NT2/D1 (cell line): ENCODE measurements around the gene MROH8.

Source experiments
- DNase-seq: peaks from one replicate; pipeline ENCODE4 v3.0.0-alpha.2; 2011; ENCODE audit warnings: low read depth, low spot score
- H3K27me3 ChIP-seq: 2 replicates; pipeline ENCODE4 v1.6.0; 2011; ENCODE audit warnings: mild to moderate bottlenecking; ENCODE audit not compliant: insufficient read length, insufficient read depth
- H3K36me3 ChIP-seq: 2 replicates; pipeline ENCODE4 v1.6.1; 2011; ENCODE audit warnings: mild to moderate bottlenecking, low read length, mixed read lengths; ENCODE audit not compliant: insufficient read depth, insufficient read length
- H3K4me1 ChIP-seq: 2 replicates; pipeline ENCODE4 v1.5.1; 2011; ENCODE audit not compliant: insufficient read depth, insufficient read length
- H3K4me3 ChIP-seq: 2 replicates; pipeline ENCODE4 v1.5.1; 2011; ENCODE audit warnings: low read depth; ENCODE audit not compliant: insufficient read length
- H3K9ac ChIP-seq: 2 replicates; pipeline ENCODE4 v1.6.0; 2011; ENCODE audit warnings: low read depth; ENCODE audit not compliant: insufficient read length
- H3K9me3 ChIP-seq: 2 replicates; pipeline ENCODE4 v1.5.1; 2011; ENCODE audit warnings: mild to moderate bottlenecking, low read length; ENCODE audit not compliant: insufficient read depth
- SUZ12 ChIP-seq: IDR thresholded peaks from 2 replicates; pipeline ENCODE4 v1.6.1; 2011; ENCODE audit not compliant: insufficient read length, insufficient read depth; ENCODE audit errors: extremely low read depth
- YY1 ChIP-seq: IDR thresholded peaks from 2 replicates; pipeline ENCODE4 v1.6.1; 2011; ENCODE audit not compliant: insufficient read length, insufficient read depth
- ZNF274 ChIP-seq: IDR thresholded peaks from 2 replicates; pipeline ENCODE4 v1.6.1; 2011; ENCODE audit warnings: mild to moderate bottlenecking, low read depth, low read length

MROH8 gene

GRCh38 chr20:37189416-37190016 lies 10.2 kb upstream of the MROH8 start:
- TF ChIP-seq ZNF274 (no peak), SUZ12 (no peak), YY1 (no peak)
- peaks cover 3% of the 10 kb centered on the region for H3K4me1 ChIP-seq
- H3K9me3 ChIP-seq = no peaks in the 10 kb centered on the region
- no peak overlapping the region for H3K4me3 ChIP-seq
- H3K9ac ChIP-seq = no peak overlapping the region
- DNase-seq = no peak
- no peaks in the 10 kb centered on the region for H3K27me3 ChIP-seq
- H3K36me3 ChIP-seq = peaks cover 75% of the 10 kb centered on the region

GRCh38 chr20:37188787-37189186 lies 9.4 kb upstream of the MROH8 start:
- H3K36me3 ChIP-seq = peaks cover 79% of the 10 kb centered on the region
- H3K4me3 ChIP-seq = no peak overlapping the region
- no peak for TF ChIP-seq YY1
- TF ChIP-seq SUZ12 = no peak
- TF ChIP-seq ZNF274 = no peak
- H3K9me3 ChIP-seq = no peaks in the 10 kb centered on the region
- H3K9ac ChIP-seq = no peak overlapping the region
- no peak for DNase-seq
- H3K4me1 ChIP-seq = peaks cover under 1% of the 10 kb centered on the region
- H3K27me3 ChIP-seq = no peaks in the 10 kb centered on the region

GRCh38 chr20:37185686-37186085 lies 6.3 kb upstream of the MROH8 start:
- no peaks in the 10 kb centered on the region for H3K27me3 ChIP-seq
- no peak overlapping the region for H3K4me3 ChIP-seq
- no peak for TF ChIP-seq SUZ12
- no peak for TF ChIP-seq ZNF274
- TF ChIP-seq YY1 = no peak
- no peak overlapping the region for H3K9ac ChIP-seq
- H3K4me1 ChIP-seq = peaks cover under 1% of the 10 kb centered on the region
- DNase-seq = no peak
- no peaks in the 10 kb centered on the region for H3K9me3 ChIP-seq
- H3K36me3 ChIP-seq = peaks cover 79% of the 10 kb centered on the region

GRCh38 chr20:37179683-37180524 lies 556 bp upstream of the MROH8 start:
- H3K4me1 ChIP-seq = peaks cover 3% of the 10 kb centered on the region

GRCh38 chr20:37172836-37173235 lies 6.5 kb downstream of the MROH8 start:
- Histone ChIP-seq H3K9me3 (no peaks in the 10 kb centered on the region), H3K4me1 (no peaks in the 10 kb centered on the region), H3K9ac (no peak overlapping the region), H3K27me3 (no peaks in the 10 kb centered on the region), H3K4me3 (no peak overlapping the region), H3K36me3 (no peaks in the 10 kb centered on the region)
- no peak for DNase-seq
- TF ChIP-seq SUZ12 (no peak), ZNF274 (no peak), YY1 (no peak)

More at GRCh38 chr20:37179683-37180524, 556 bp upstream of the MROH8 start:
- Histone ChIP-seq H3K27me3 (no peaks in the 10 kb centered on the region), H3K9ac (peak overlapping the region; percentile 98), H3K9me3 (no peaks in the 10 kb centered on the region), H3K36me3 (peaks cover 36% of the 10 kb centered on the region), H3K4me3 (peak overlapping the region; percentile 96)
- peak; percentile 2 for DNase-seq
- TF ChIP-seq SUZ12 = no peak
- no peak for TF ChIP-seq ZNF274
- no peak for TF ChIP-seq YY1

GRCh38 chr20:37166867-37167266 lies 12.5 kb downstream of the MROH8 start:
- H3K4me1 ChIP-seq = no peaks in the 10 kb centered on the region
- no peak overlapping the region for H3K4me3 ChIP-seq
- TF ChIP-seq YY1 = no peak
- no peak for TF ChIP-seq ZNF274
- TF ChIP-seq SUZ12 = no peak
- no peak for DNase-seq
- no peaks in the 10 kb centered on the region for H3K9me3 ChIP-seq
- no peak overlapping the region for H3K9ac ChIP-seq
- no peaks in the 10 kb centered on the region for H3K27me3 ChIP-seq
- H3K36me3 ChIP-seq = no peaks in the 10 kb centered on the region

- Histone ChIP-seq H3K36me3 (no peaks in the 10 kb centered on the region), H3K9ac (no peak overlapping the region), H3K27me3 (no peaks in the 10 kb centered on the region), H3K4me3 (no peak overlapping the region), H3K9me3 (no peaks in the 10 kb centered on the region), H3K4me1 (no peaks in the 10 kb centered on the region)
- no peak for DNase-seq
- no peak for TF ChIP-seq YY1
- no peak for TF ChIP-seq ZNF274
- no peak for TF ChIP-seq SUZ12
Measured at GRCh38 chr20:37165031-37165430, 14.3 kb downstream of the MROH8 start.
